ENCODE results near the gene FAM83D.

DNA sequence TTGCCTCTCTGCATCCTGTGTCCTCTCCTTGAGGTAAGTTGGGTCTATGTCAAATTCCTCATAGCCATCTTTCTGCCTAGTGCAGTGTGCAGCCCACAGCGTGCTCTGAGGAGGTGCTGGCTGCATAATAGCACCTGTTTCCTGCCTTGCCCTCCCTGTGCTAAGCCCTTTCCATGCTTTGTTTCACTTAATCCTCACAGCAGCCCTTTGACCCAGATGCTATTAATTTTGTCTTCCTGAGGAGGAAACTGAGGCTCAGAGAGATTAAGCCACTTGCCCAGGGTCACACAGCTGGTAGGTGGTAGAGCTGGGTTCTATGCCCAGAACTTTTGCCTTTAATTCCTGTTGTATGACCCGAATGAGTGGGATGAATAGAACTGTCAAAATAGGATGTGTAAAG lies 13.5 kb downstream of the FAM83D start:
- TF ChIP-seq, protein P1, sequence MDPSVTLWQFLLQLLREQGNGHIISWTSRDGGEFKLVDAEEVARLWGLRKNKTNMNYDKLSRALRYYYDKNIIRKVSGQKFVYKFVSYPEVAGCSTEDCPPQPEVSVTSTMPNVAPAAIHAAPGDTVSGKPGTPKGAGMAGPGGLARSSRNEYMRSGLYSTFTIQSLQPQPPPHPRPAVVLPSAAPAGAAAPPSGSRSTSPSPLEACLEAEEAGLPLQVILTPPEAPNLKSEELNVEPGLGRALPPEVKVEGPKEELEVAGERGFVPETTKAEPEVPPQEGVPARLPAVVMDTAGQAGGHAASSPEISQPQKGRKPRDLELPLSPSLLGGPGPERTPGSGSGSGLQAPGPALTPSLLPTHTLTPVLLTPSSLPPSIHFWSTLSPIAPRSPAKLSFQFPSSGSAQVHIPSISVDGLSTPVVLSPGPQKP (IDR thresholded peaks at IDR 0.05; ENCODE audit: borderline replicate concordance, low read depth, low read length), result no peak
- TF ChIP-seq RCOR1 (IDR thresholded peaks at IDR 0.05; ENCODE audit: insufficient replicate concordance, low read length) (no peak), SMC3 (IDR thresholded peaks at IDR 0.05; ENCODE audit: low read depth, low read length) (no peak), RFX5 (IDR thresholded peaks at IDR 0.05; ENCODE audit: low read depth, low read length) (no peak), POLR2A (IDR thresholded peaks at IDR 0.05; ENCODE audit: low read depth, low read length) (no peak), MAFK (IDR thresholded peaks at IDR 0.05; ENCODE audit: low read depth, low read length) (no peak)
- TF ChIP-seq, protein P2, sequence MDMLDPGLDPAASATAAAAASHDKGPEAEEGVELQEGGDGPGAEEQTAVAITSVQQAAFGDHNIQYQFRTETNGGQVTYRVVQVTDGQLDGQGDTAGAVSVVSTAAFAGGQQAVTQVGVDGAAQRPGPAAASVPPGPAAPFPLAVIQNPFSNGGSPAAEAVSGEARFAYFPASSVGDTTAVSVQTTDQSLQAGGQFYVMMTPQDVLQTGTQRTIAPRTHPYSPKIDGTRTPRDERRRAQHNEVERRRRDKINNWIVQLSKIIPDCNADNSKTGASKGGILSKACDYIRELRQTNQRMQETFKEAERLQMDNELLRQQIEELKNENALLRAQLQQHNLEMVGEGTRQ (IDR thresholded peaks at IDR 0.05; ENCODE audit: low read depth, low read length), result no peak
- TF ChIP-seq, protein P3, sequence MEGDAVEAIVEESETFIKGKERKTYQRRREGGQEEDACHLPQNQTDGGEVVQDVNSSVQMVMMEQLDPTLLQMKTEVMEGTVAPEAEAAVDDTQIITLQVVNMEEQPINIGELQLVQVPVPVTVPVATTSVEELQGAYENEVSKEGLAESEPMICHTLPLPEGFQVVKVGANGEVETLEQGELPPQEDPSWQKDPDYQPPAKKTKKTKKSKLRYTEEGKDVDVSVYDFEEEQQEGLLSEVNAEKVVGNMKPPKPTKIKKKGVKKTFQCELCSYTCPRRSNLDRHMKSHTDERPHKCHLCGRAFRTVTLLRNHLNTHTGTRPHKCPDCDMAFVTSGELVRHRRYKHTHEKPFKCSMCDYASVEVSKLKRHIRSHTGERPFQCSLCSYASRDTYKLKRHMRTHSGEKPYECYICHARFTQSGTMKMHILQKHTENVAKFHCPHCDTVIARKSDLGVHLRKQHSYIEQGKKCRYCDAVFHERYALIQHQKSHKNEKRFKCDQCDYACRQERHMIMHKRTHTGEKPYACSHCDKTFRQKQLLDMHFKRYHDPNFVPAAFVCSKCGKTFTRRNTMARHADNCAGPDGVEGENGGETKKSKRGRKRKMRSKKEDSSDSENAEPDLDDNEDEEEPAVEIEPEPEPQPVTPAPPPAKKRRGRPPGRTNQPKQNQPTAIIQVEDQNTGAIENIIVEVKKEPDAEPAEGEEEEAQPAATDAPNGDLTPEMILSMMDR (conservative IDR thresholded peaks at IDR 0.05; ENCODE audit: low read depth, low read length), result no peak

Measured in IMR-90 (cell line).